Neural cell (in vitro differentiated cells): Measurements from ENCODE around the gene HSD17B13. TPM values are rescaled to one million over a fixed set of nuclear protein-coding genes. Genes with fewer than 3 reads are reported as not detected.

Experiments
- H2AFZ ChIP-seq: fragments of 200-600, 300-800 bp; sonication (generic), shearing (Covaris generic); 2 replicates; pipeline ENCODE4 v1.6.0; 2014; ENCODE audit warnings: low read depth, mild to moderate bottlenecking, antibody characterized with exemption, low read length, moderate library complexity
- H3F3A ChIP-seq: fragments of 200-600 bp; shearing (Covaris generic); 2 replicates; pipeline ENCODE4 v1.6.1; 2016; ENCODE audit warnings: mild to moderate bottlenecking, moderate library complexity, mixed read lengths, antibody characterized with exemption, low read length; ENCODE audit not compliant: insufficient read depth, poor library complexity, severe bottlenecking
- H3K27ac ChIP-seq: fragments of 200-600, 300-800 bp; sonication (generic), shearing (Covaris generic); 2 replicates; pipeline ENCODE4 v1.5.1; 2014; ENCODE audit warnings: mild to moderate bottlenecking, low read length, moderate library complexity
- H3K27me3 ChIP-seq: fragments of 300-800, 200-600 bp; sonication (generic), shearing (Covaris generic); 2 replicates; pipeline ENCODE4 v1.6.0; 2014; ENCODE audit warnings: mild to moderate bottlenecking, low read depth, low read length, moderate library complexity; ENCODE audit not compliant: insufficient read depth
- H3K36me3 ChIP-seq: fragments of 300-800, 200-600 bp; sonication (generic), shearing (Covaris generic); 2 replicates; pipeline ENCODE4 v1.5.1; 2014; ENCODE audit warnings: mild to moderate bottlenecking, antibody characterized with exemption, low read length, moderate library complexity; ENCODE audit not compliant: insufficient read depth
- H3K4me2 ChIP-seq: fragments of 300-800, 200-600 bp; sonication (generic), shearing (Covaris generic); 2 replicates; pipeline ENCODE4 v1.6.0; 2014; ENCODE audit warnings: mild to moderate bottlenecking, low read length
- H3K4me3 ChIP-seq: fragments of 300-800, 200-600 bp; sonication (generic), shearing (Covaris generic); 2 replicates; pipeline ENCODE4 v1.5.1; 2014; ENCODE audit warnings: mild to moderate bottlenecking, low read length, moderate library complexity
- H3K79me2 ChIP-seq: fragments of 200-600 bp; shearing (Covaris generic); replicated peaks from 2 replicates; pipeline ENCODE4 v1.6.0; 2014; ENCODE audit warnings: mild to moderate bottlenecking, low read length, moderate library complexity; ENCODE audit not compliant: insufficient read depth
- H3K9ac ChIP-seq: fragments of 300-800, 200-600 bp; sonication (generic), shearing (Covaris generic); 2 replicates; pipeline ENCODE4 v1.6.1; 2016; ENCODE audit warnings: mild to moderate bottlenecking, low read length, mixed read lengths
- H3K9me2 ChIP-seq: fragments of 200-600 bp; shearing (Covaris generic); 2 replicates; pipeline ENCODE4 v1.6.1; 2016; ENCODE audit warnings: mild to moderate bottlenecking, low read length, mixed read lengths; ENCODE audit not compliant: insufficient read depth
- H3K9me3 ChIP-seq: fragments of 200-600, 300-800 bp; sonication (generic), shearing (Covaris generic); 2 replicates; pipeline ENCODE4 v1.6.1; 2016; ENCODE audit warnings: mild to moderate bottlenecking, mixed run types, low read length, moderate library complexity, mixed read lengths
- H4K20me1 ChIP-seq: fragments of 200-600 bp; shearing (Covaris generic); 2 replicates; pipeline ENCODE4 v1.6.1; 2016; ENCODE audit warnings: mild to moderate bottlenecking, mixed run types; ENCODE audit not compliant: insufficient read depth
- EP300 ChIP-seq: fragments of 450-650 bp; conservative IDR thresholded peaks from 2 replicates; pipeline ENCODE4 v1.6.1; 2014; ENCODE audit warnings: antibody characterized with exemption, mild to moderate bottlenecking, moderate library complexity; ENCODE audit not compliant: poor library complexity, severe bottlenecking
- EZH2 ChIP-seq: fragments of 200-600, 300-800 bp; shearing (Covaris generic), sonication (generic); IDR thresholded peaks from 2 replicates; pipeline ENCODE4 v1.6.1; 2014; ENCODE audit warnings: antibody characterized with exemption, low read length, borderline replicate concordance, mild to moderate bottlenecking; ENCODE audit not compliant: insufficient read depth, poor library complexity, severe bottlenecking
- MXI1 ChIP-seq: fragments of 450-650 bp; conservative IDR thresholded peaks from 2 replicates; pipeline ENCODE4 v1.6.1; 2014; ENCODE audit warnings: antibody characterized with exemption, mild to moderate bottlenecking; ENCODE audit not compliant: poor library complexity, severe bottlenecking
- POLR2AphosphoS5 ChIP-seq: IDR thresholded peaks from 2 replicates; pipeline ENCODE4 v1.6.1; 2012
- RAD21 ChIP-seq: fragments of 450-650 bp; conservative IDR thresholded peaks from 2 replicates; pipeline ENCODE4 v1.6.1; 2014; ENCODE audit warnings: antibody characterized with exemption, mild to moderate bottlenecking, moderate library complexity
- SMC3 ChIP-seq: fragments of 450-650 bp; conservative IDR thresholded peaks from 2 replicates; pipeline ENCODE4 v1.6.1; 2014; ENCODE audit warnings: antibody characterized with exemption, mild to moderate bottlenecking, moderate library complexity; ENCODE audit not compliant: poor library complexity
- TAF1 ChIP-seq: IDR thresholded peaks from 2 replicates; pipeline ENCODE4 v1.6.1; 2012; ENCODE audit warnings: low read depth
- polyA plus RNA-seq: library from polyadenylated mRNA; depleted of rRNA; stranded (reverse); fragments of >200 nt; gene quantifications from 2 replicates; pipeline ENCODE4 v1.2.3, GENCODE V29; 2014
- TF ChIP-seq, protein P1 (sequence below): IDR thresholded peaks from 2 replicates; pipeline ENCODE4 v1.6.1; 2012; ENCODE audit warnings: borderline replicate concordance
- TF ChIP-seq, protein P2 (sequence below): fragments of 450-650 bp; IDR thresholded peaks from 2 replicates; pipeline ENCODE4 v1.5.1; 2014; ENCODE audit warnings: antibody characterized with exemption, mild to moderate bottlenecking, moderate library complexity; ENCODE audit not compliant: poor library complexity, severe bottlenecking

HSD17B13 gene
- polyA plus RNA-seq, 1 donor from 2014 or later = not detected

DNA sequence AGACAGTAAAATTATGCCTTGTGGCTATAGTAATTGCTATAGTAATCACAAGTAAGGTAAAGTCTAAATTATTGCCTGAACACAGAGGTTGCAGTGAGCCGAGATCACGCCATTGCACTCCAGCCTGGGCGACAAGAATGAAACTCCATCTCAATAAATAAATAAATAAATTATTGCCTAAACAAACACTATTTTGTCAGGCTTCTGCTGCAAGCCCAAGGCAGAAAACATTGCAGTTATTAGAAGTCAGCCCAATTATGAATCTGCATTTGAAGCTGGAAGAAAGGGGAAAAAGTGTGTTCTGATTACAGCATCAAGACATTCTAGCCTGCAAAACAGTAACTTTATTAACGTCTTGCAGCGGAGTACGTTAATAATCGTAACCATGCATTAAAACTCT is 17.1 kb downstream of the HSD17B13 start:
- no peak overlapping the region for H3K27ac ChIP-seq
- no peaks in the 10 kb centered on the region for H3F3A ChIP-seq
- no peaks in the 10 kb centered on the region for H3K27me3 ChIP-seq
- H3K9me2 ChIP-seq = no peaks in the 10 kb centered on the region
- no peak overlapping the region for H3K4me2 ChIP-seq
- no peak overlapping the region for H3K9ac ChIP-seq
- no peaks in the 10 kb centered on the region for H3K36me3 ChIP-seq
- no peak overlapping the region for H2AFZ ChIP-seq
- no peaks in the 10 kb centered on the region for H3K9me3 ChIP-seq
- H4K20me1 ChIP-seq = no peaks in the 10 kb centered on the region
- TF ChIP-seq, protein P1, sequence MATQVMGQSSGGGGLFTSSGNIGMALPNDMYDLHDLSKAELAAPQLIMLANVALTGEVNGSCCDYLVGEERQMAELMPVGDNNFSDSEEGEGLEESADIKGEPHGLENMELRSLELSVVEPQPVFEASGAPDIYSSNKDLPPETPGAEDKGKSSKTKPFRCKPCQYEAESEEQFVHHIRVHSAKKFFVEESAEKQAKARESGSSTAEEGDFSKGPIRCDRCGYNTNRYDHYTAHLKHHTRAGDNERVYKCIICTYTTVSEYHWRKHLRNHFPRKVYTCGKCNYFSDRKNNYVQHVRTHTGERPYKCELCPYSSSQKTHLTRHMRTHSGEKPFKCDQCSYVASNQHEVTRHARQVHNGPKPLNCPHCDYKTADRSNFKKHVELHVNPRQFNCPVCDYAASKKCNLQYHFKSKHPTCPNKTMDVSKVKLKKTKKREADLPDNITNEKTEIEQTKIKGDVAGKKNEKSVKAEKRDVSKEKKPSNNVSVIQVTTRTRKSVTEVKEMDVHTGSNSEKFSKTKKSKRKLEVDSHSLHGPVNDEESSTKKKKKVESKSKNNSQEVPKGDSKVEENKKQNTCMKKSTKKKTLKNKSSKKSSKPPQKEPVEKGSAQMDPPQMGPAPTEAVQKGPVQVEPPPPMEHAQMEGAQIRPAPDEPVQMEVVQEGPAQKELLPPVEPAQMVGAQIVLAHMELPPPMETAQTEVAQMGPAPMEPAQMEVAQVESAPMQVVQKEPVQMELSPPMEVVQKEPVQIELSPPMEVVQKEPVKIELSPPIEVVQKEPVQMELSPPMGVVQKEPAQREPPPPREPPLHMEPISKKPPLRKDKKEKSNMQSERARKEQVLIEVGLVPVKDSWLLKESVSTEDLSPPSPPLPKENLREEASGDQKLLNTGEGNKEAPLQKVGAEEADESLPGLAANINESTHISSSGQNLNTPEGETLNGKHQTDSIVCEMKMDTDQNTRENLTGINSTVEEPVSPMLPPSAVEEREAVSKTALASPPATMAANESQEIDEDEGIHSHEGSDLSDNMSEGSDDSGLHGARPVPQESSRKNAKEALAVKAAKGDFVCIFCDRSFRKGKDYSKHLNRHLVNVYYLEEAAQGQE = no peak
- TF ChIP-seq EZH2 = no peak
- TF ChIP-seq, protein P2, sequence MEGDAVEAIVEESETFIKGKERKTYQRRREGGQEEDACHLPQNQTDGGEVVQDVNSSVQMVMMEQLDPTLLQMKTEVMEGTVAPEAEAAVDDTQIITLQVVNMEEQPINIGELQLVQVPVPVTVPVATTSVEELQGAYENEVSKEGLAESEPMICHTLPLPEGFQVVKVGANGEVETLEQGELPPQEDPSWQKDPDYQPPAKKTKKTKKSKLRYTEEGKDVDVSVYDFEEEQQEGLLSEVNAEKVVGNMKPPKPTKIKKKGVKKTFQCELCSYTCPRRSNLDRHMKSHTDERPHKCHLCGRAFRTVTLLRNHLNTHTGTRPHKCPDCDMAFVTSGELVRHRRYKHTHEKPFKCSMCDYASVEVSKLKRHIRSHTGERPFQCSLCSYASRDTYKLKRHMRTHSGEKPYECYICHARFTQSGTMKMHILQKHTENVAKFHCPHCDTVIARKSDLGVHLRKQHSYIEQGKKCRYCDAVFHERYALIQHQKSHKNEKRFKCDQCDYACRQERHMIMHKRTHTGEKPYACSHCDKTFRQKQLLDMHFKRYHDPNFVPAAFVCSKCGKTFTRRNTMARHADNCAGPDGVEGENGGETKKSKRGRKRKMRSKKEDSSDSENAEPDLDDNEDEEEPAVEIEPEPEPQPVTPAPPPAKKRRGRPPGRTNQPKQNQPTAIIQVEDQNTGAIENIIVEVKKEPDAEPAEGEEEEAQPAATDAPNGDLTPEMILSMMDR = no peak
- no peaks in the 10 kb centered on the region for H3K79me2 ChIP-seq
- H3K4me3 ChIP-seq = no peak overlapping the region

DNA sequence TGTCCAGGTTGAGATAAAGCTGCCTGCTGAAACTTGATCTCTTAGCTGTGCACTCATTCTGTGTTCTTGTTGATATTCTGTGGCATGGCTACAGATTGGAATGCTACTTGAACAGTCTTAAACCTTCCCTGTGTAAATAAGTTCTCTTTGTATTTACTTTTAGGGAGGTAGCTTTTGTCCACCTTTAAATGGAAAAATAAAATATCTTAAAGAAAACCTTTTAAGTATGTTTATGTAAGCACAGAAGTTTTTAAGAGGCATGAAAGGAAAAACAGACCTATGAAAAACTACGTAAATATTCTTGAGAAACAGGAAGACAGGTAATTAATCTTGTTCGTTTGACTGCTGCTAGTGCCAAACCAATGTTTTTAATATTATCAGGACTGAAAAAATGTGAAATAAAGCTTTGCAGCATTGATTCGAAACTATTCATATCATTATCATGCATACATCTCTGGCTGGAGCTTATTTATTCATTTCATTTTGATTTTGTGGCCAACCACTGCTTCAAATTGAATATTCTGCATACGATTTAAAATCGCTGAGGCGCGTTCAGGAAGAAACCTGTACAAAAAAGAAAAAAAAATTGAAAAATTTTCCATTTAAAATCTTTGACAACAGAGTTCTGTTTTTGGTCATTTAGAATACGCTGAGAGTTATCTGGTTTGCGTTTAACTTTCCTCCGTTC is 17.8 kb downstream of the HSD17B13 start:
- Histone ChIP-seq H3F3A (no peaks in the 10 kb centered on the region), H3K27me3 (no peaks in the 10 kb centered on the region), H2AFZ (no peak overlapping the region), H3K79me2 (no peaks in the 10 kb centered on the region), H3K4me3 (no peak overlapping the region), H3K4me2 (no peak overlapping the region), H3K9ac (no peak overlapping the region), H3K9me2 (no peaks in the 10 kb centered on the region), H3K27ac (no peak overlapping the region), H3K9me3 (no peaks in the 10 kb centered on the region), H4K20me1 (no peaks in the 10 kb centered on the region), H3K36me3 (no peaks in the 10 kb centered on the region)
- TF ChIP-seq POLR2AphosphoS5 (no peak), MXI1 (no peak), EP300 (no peak), SMC3 (no peak), EZH2 (no peak), RAD21 (no peak), TAF1 (no peak)
- TF ChIP-seq, protein P1 = no peak
- TF ChIP-seq, protein P2 = no peak
